ENCODE results near the gene RNF166.

GRCh38 chr16:88736496-88736895 is 30.3 kb upstream of the RNF166 start:
- no peak for TF ChIP-seq CTCF (conservative IDR thresholded peaks at IDR 0.05; ENCODE audit: low read depth, low read length)
- TF ChIP-seq EZH2 (IDR thresholded peaks at IDR 0.05; ENCODE audit: borderline replicate concordance, low read depth, low read length, poor library complexity, severe bottlenecking), result no peak
